ENCODE results near the gene C13orf46. TPM values are rescaled to one million over a fixed set of nuclear protein-coding genes. Genes with fewer than 3 reads are reported as not detected.

The C13orf46 gene
- total and polyA plus RNA-seq, 2 donors (not counting 1 experiment from before 2014, with no cell fraction given): 0.50 to 0.56 TPM

- Histone ChIP-seq H3K9me3 (ENCODE audit: control insufficient read depth, insufficient read depth, low read depth, low read length) (no peaks in the 10 kb centered on the region), H3K79me2 (ENCODE audit: control insufficient read depth, insufficient read depth, low read length) (peaks cover 2% of the 10 kb centered on the region), H3K27ac (ENCODE audit: insufficient read depth, low read length) (no peak overlapping the region), H3K36me3 (ENCODE audit: control insufficient read depth, insufficient read depth, low read length) (peaks cover 48% of the 10 kb centered on the region), H3K27me3 (ENCODE audit: control insufficient read depth, insufficient read depth, low read length) (no peaks in the 10 kb centered on the region), H3K4me3 (replicated peaks in 1 of 4; ENCODE audit: control extremely low read depth in 1 of 4, insufficient read depth in 1 of 4, low read depth in 3 of 4, low read length in 4 of 4) (no peak overlapping the region), H2AFZ (ENCODE audit: low read length) (no peak overlapping the region), H3K4me2 (ENCODE audit: extremely low read depth, insufficient read depth, low read length) (no peak overlapping the region), H3K9ac (ENCODE audit: insufficient read depth, low read length) (no peak overlapping the region), H3K4me1 (ENCODE audit: control insufficient read depth, extremely low read depth, insufficient read depth, low read length) (peaks cover 11% of the 10 kb centered on the region), H4K20me1 (ENCODE audit: control insufficient read depth, extremely low read depth, insufficient read depth, low read length) (no peaks in the 10 kb centered on the region)
- no peak for DNase-seq (ENCODE audit: low read depth in 2 of 2)
- TF ChIP-seq EZH2 (IDR thresholded peaks at IDR 0.05; ENCODE audit: low read length, missing control alignments) (no peak), CTCF (conservative IDR thresholded peaks at IDR 0.05 in 1 of 2, IDR thresholded peaks at IDR 0.05 in 1 of 2; ENCODE audit: low read depth in 1 of 2, low read length in 2 of 2) (no peak)
These were observed 1.2 kb downstream of the C13orf46 start for GRCh38 chr13:113972451-113973217.

GRCh38 chr13:113971471-113972231 is 2.2 kb downstream of the C13orf46 start:
- H3K9me3 ChIP-seq (ENCODE audit: control insufficient read depth, insufficient read depth, low read depth, low read length): no peaks in the 10 kb centered on the region
- H3K27me3 ChIP-seq (ENCODE audit: control insufficient read depth, insufficient read depth, low read length): no peaks in the 10 kb centered on the region
- TF ChIP-seq EZH2 (IDR thresholded peaks at IDR 0.05; ENCODE audit: low read length, missing control alignments): no peak
- no peak for TF ChIP-seq CTCF (conservative IDR thresholded peaks at IDR 0.05 in 1 of 2, IDR thresholded peaks at IDR 0.05 in 1 of 2; ENCODE audit: low read depth in 1 of 2, low read length in 2 of 2)
- H3K36me3 ChIP-seq (ENCODE audit: control insufficient read depth, insufficient read depth, low read length): peaks cover 43% of the 10 kb centered on the region
- no peak overlapping the region for H2AFZ ChIP-seq (ENCODE audit: low read length)
- H3K4me3 ChIP-seq (replicated peaks in 1 of 4; ENCODE audit: control extremely low read depth in 1 of 4, insufficient read depth in 1 of 4, low read depth in 3 of 4, low read length in 4 of 4): no peak overlapping the region
- no peaks in the 10 kb centered on the region for H4K20me1 ChIP-seq (ENCODE audit: control insufficient read depth, extremely low read depth, insufficient read depth, low read length)
- no peak overlapping the region for H3K4me2 ChIP-seq (ENCODE audit: extremely low read depth, insufficient read depth, low read length)
- no peak overlapping the region for H3K27ac ChIP-seq (ENCODE audit: insufficient read depth, low read length)
- H3K9ac ChIP-seq (ENCODE audit: insufficient read depth, low read length): no peak overlapping the region
- peaks cover 2% of the 10 kb centered on the region for H3K4me1 ChIP-seq (ENCODE audit: control insufficient read depth, extremely low read depth, insufficient read depth, low read length)
- H3K79me2 ChIP-seq (ENCODE audit: control insufficient read depth, insufficient read depth, low read length): no peaks in the 10 kb centered on the region
- no peak for DNase-seq (ENCODE audit: low read depth in 2 of 2)

- H3K27ac ChIP-seq (ENCODE audit: insufficient read depth, low read length): no peak overlapping the region
- peak; percentile 55 to 70 for DNase-seq (ENCODE audit: low read depth in 2 of 2)
- H3K36me3 ChIP-seq (ENCODE audit: control insufficient read depth, insufficient read depth, low read length): peaks cover 47% of the 10 kb centered on the region
- no peaks in the 10 kb centered on the region for H3K27me3 ChIP-seq (ENCODE audit: control insufficient read depth, insufficient read depth, low read length)
- H3K9ac ChIP-seq (ENCODE audit: insufficient read depth, low read length): no peak overlapping the region
- no peak overlapping the region for H3K4me3 ChIP-seq (replicated peaks in 1 of 4; ENCODE audit: control extremely low read depth in 1 of 4, insufficient read depth in 1 of 4, low read depth in 3 of 4, low read length in 4 of 4)
- no peak for TF ChIP-seq CTCF (conservative IDR thresholded peaks at IDR 0.05 in 1 of 2, IDR thresholded peaks at IDR 0.05 in 1 of 2; ENCODE audit: low read depth in 1 of 2, low read length in 2 of 2)
- no peak for TF ChIP-seq EZH2 (IDR thresholded peaks at IDR 0.05; ENCODE audit: low read length, missing control alignments)
- no peaks in the 10 kb centered on the region for H4K20me1 ChIP-seq (ENCODE audit: control insufficient read depth, extremely low read depth, insufficient read depth, low read length)
- no peaks in the 10 kb centered on the region for H3K79me2 ChIP-seq (ENCODE audit: control insufficient read depth, insufficient read depth, low read length)
- H3K9me3 ChIP-seq (ENCODE audit: control insufficient read depth, insufficient read depth, low read depth, low read length): no peaks in the 10 kb centered on the region
- no peaks in the 10 kb centered on the region for H3K4me1 ChIP-seq (ENCODE audit: control insufficient read depth, extremely low read depth, insufficient read depth, low read length)
- H3K4me2 ChIP-seq (ENCODE audit: extremely low read depth, insufficient read depth, low read length): no peak overlapping the region
- no peak overlapping the region for H2AFZ ChIP-seq (ENCODE audit: low read length)
These were observed 2.9 kb downstream of the C13orf46 start for GRCh38 chr13:113970810-113971470.

All from fibroblast of lung (primary cell).